Measurements from ENCODE around the gene ATAD5. TPM values are rescaled to one million over a fixed set of nuclear protein-coding genes. Genes with fewer than 3 reads are reported as not detected.
A peak's percentile ranks its signal among the peaks of the same experiment; 100 is the strongest.
"Not testable (repeated sequence)": the region's sequence is repeated elsewhere in the genome, so short reads cannot be mapped to it uniquely, and the experiment has no call there.

The ATAD5 gene
- 10 to 100 TPM; 20.1 to 23.3 (median 20.6) TPM for total RNA-seq

- DNase-seq (peak; percentile 80), ATAC-seq (peak; percentile 96 to 97)
- Mint-ChIP-seq H3K36me3 (ENCODE audit: insufficient read depth) (no peaks in the 10 kb centered on the region), H3K4me3 (peak within 1 kb of the TSS; percentile 96), H3K4me1 (ENCODE audit: low read depth) (peaks cover 26% of the 10 kb centered on the region), H3K27me3 (ENCODE audit: low read depth) (no peaks in the 10 kb centered on the region), H3K9me3 (no peaks in the 10 kb centered on the region)
Observed at GRCh38 chr17:30831663-30832437, at the start of gene ATAD5. Gene ATAD5 (plus strand): TSS chr17:30831966. CDS start chr17:30832348, 382 bp downstream.

- Mint-ChIP-seq H3K36me3 (ENCODE audit: insufficient read depth) (peaks cover 15% of the 10 kb centered on the region), H3K27me3 (ENCODE audit: low read depth) (no peaks in the 10 kb centered on the region), H3K4me3 (no peak overlapping the region), H3K9me3 (no peaks in the 10 kb centered on the region), H3K4me1 (ENCODE audit: low read depth) (peaks cover 14% of the 10 kb centered on the region)
- ATAC-seq (no peak), DNase-seq (no peak)
Observed at GRCh38 chr17:30782206-30782605, 49.6 kb upstream of the ATAD5 start.

GRCh38 chr17:30788918-30789317, 42.8 kb upstream of the ATAD5 start:
- no peak for ATAC-seq
- peaks cover 32% of the 10 kb centered on the region for H3K36me3 Mint-ChIP-seq (ENCODE audit: insufficient read depth)
- H3K27me3 Mint-ChIP-seq (ENCODE audit: low read depth) = no peaks in the 10 kb centered on the region

GRCh38 chr17:30790279-30790678, 41.5 kb upstream of the ATAD5 start:
- ATAC-seq (peak; percentile 69 to 80), DNase-seq (no peak)
- Mint-ChIP-seq H3K4me1 (ENCODE audit: low read depth) (peaks cover 16% of the 10 kb centered on the region), H3K27me3 (ENCODE audit: low read depth) (no peaks in the 10 kb centered on the region), H3K4me3 (no peak overlapping the region), H3K36me3 (ENCODE audit: insufficient read depth) (peaks cover 39% of the 10 kb centered on the region), H3K9me3 (no peaks in the 10 kb centered on the region)

More at GRCh38 chr17:30788918-30789317, 42.8 kb upstream of the ATAD5 start:
- Mint-ChIP-seq H3K9me3 (no peaks in the 10 kb centered on the region), H3K4me3 (no peak overlapping the region), H3K4me1 (ENCODE audit: low read depth) (peaks cover 13% of the 10 kb centered on the region)
- no peak for DNase-seq

DNA sequence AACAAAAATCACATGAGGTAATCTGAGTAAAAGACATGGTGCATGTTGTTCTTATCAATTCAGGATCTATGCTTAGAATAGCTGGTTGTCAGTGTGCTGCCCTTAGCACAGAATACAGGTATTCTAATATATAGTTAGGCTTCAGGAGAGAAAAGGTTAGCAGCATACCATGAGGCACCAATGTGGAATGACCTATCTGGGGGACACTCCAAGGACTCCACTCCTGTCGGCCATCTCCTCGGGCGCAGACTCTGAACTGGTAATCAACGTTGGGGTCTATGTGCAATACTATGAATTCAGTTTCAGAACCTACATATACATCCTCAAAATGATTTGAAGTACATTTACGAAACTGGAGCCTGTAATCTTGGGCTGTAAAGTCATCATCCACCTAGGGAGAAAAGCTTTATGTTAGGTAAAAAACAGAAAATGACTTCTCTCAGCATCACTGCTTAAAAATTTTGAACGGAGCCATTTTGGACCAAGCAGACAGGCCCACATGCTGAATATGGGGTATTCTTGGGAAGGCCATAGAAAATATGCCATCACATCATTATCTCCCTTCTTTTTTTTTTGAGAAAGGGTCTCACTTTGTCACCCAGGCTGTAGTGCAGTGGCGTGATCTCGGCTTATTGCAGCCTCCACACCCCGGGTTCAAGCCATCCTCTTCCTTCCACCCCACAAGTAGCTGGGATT, 38.3 kb upstream of the ATAD5 start:
- H3K4me3 Mint-ChIP-seq = no peak overlapping the region
- ATAC-seq (no peak), DNase-seq (no peak)
- H3K36me3 Mint-ChIP-seq (ENCODE audit: insufficient read depth) = peaks cover 47% of the 10 kb centered on the region
- H3K9me3 Mint-ChIP-seq = no peaks in the 10 kb centered on the region
- H3K27me3 Mint-ChIP-seq (ENCODE audit: low read depth) = no peaks in the 10 kb centered on the region
- H3K4me1 Mint-ChIP-seq (ENCODE audit: low read depth) = peaks cover 27% of the 10 kb centered on the region

DNA sequence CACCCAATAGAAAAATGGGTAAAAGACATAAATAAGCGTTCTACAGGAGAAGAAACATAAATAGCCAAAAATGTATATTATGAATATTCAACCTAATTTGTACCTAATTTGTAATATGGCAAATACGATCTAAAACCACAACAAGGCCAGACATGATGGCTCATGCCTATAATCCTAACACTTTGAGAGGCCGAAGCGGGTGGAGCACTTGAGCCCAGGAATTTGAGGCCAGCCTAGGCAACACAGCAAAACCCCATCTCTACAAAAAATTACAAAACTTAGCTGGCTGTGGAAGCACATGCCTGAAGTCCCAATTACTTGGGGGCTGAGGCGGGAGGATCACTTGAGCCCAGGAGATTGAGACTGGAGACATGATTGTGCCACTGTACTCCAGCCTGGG, 37.4 kb upstream of the ATAD5 start:
- H3K4me1 Mint-ChIP-seq (ENCODE audit: low read depth) = peaks cover 24% of the 10 kb centered on the region
- ATAC-seq = no peak
- H3K4me3 Mint-ChIP-seq = no peak overlapping the region
- no peaks in the 10 kb centered on the region for H3K9me3 Mint-ChIP-seq
- no peak for DNase-seq
- H3K27me3 Mint-ChIP-seq (ENCODE audit: low read depth) = no peaks in the 10 kb centered on the region
- peaks cover 40% of the 10 kb centered on the region for H3K36me3 Mint-ChIP-seq (ENCODE audit: insufficient read depth)

- DNase-seq = no peak
- peak; percentile 100 for ATAC-seq
- Mint-ChIP-seq H3K27me3 (ENCODE audit: low read depth) (no peaks in the 10 kb centered on the region), H3K9me3 (no peaks in the 10 kb centered on the region), H3K4me1 (ENCODE audit: low read depth) (peaks cover 15% of the 10 kb centered on the region), H3K36me3 (ENCODE audit: insufficient read depth) (peaks cover 41% of the 10 kb centered on the region), H3K4me3 (no peak overlapping the region)
Observed at GRCh38 chr17:30796016-30796415, 35.8 kb upstream of the ATAD5 start.

DNA sequence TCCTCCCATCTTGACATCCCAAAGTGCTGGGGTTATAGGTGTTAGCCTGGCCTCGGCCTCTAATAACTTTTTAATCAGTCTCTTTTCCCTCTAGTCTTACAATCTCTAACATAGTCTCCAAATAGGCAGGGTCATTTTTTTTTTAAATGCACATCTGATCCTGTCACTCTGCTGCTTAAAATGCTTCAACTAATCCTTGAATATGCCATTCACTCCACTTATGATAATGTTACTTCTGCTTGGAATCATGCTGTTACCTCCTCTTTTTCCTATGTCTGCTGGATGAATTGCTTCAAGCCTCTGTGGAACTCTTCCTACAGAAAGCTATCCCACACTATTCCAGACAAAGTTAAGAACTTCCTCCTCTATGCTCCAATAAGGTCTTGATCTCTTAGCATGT, 30.1 kb upstream of the ATAD5 start:
- peaks cover 23% of the 10 kb centered on the region for H3K4me1 Mint-ChIP-seq (ENCODE audit: low read depth)
- peaks cover 44% of the 10 kb centered on the region for H3K36me3 Mint-ChIP-seq (ENCODE audit: insufficient read depth)
- ATAC-seq = no peak

GRCh38 chr17:30805944-30806456, 25.8 kb upstream of the ATAD5 start:
- Mint-ChIP-seq H3K9me3 (no peaks in the 10 kb centered on the region), H3K36me3 (ENCODE audit: insufficient read depth) (peaks cover 28% of the 10 kb centered on the region), H3K27me3 (ENCODE audit: low read depth) (no peaks in the 10 kb centered on the region), H3K4me1 (ENCODE audit: low read depth) (peaks cover 53% of the 10 kb centered on the region), H3K4me3 (no peak overlapping the region)
- no peak for DNase-seq
- no peak for ATAC-seq

More for the DNA sequence above, 30.1 kb upstream of the ATAD5 start:
- DNase-seq = no peak
- Mint-ChIP-seq H3K4me3 (no peak overlapping the region), H3K27me3 (ENCODE audit: low read depth) (no peaks in the 10 kb centered on the region), H3K9me3 (no peaks in the 10 kb centered on the region)

DNA sequence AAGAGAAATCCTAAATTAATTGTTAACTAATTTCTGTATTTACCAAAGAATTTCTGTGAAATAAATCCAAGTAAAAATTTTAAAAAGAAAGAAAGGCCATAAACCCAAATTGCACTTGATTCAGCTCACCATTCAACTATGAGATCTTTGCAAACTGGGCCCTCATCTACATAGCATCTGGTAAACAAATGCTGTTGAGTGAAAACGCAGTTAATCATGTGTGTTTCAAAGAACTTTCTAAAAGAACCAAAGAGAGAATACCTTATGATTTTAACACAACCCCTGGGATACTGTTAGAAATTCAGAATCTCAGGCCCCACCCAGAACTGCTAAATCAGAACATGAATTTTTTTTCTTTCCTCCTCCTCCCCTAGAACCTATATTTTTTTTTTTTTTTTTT, 23.9 kb upstream of the ATAD5 start:
- H3K9me3 Mint-ChIP-seq = no peaks in the 10 kb centered on the region
- peak overlapping the region; percentile 45 for H3K4me3 Mint-ChIP-seq
- no peak for ATAC-seq
- H3K4me1 Mint-ChIP-seq (ENCODE audit: low read depth) = peaks cover 66% of the 10 kb centered on the region
- no peaks in the 10 kb centered on the region for H3K27me3 Mint-ChIP-seq (ENCODE audit: low read depth)
- H3K36me3 Mint-ChIP-seq (ENCODE audit: insufficient read depth) = peaks cover 21% of the 10 kb centered on the region
- no peak for DNase-seq

- Mint-ChIP-seq H3K27me3 (ENCODE audit: low read depth) (no peaks in the 10 kb centered on the region), H3K36me3 (ENCODE audit: insufficient read depth) (peaks cover 14% of the 10 kb centered on the region), H3K4me1 (ENCODE audit: low read depth) (peaks cover 74% of the 10 kb centered on the region), H3K4me3 (peak overlapping the region; percentile 74), H3K9me3 (no peaks in the 10 kb centered on the region)
- DNase-seq (peak; percentile 12), ATAC-seq (peak; percentile 51 to 67)
Observed at GRCh38 chr17:30808785-30809286, 22.9 kb upstream of the ATAD5 start.

DNA sequence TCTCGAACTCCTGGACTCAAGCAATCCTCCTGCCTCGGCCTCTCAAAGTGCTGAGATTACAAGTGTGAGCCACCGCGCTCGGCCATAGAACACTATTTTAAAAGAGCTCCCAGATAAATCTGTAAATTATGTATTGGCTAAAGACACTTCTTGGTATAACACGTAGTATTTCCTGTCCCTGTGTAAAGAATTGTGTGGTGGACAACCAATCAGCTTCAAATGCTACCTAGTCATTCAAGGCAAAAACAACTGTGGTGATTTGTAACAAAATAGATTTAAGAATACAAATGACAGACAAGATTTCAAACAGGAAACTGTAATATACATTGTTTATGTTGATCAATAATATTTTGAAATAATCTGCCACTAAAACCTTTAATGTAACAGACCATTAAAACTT, 21.9 kb upstream of the ATAD5 start:
- DNase-seq = no peak
- H3K4me1 Mint-ChIP-seq (ENCODE audit: low read depth) = peaks cover 68% of the 10 kb centered on the region
- ATAC-seq = no peak
- peak overlapping the region; percentile 74 for H3K4me3 Mint-ChIP-seq
- no peaks in the 10 kb centered on the region for H3K27me3 Mint-ChIP-seq (ENCODE audit: low read depth)
- H3K9me3 Mint-ChIP-seq = no peaks in the 10 kb centered on the region
- peaks cover 5% of the 10 kb centered on the region for H3K36me3 Mint-ChIP-seq (ENCODE audit: insufficient read depth)

DNA sequence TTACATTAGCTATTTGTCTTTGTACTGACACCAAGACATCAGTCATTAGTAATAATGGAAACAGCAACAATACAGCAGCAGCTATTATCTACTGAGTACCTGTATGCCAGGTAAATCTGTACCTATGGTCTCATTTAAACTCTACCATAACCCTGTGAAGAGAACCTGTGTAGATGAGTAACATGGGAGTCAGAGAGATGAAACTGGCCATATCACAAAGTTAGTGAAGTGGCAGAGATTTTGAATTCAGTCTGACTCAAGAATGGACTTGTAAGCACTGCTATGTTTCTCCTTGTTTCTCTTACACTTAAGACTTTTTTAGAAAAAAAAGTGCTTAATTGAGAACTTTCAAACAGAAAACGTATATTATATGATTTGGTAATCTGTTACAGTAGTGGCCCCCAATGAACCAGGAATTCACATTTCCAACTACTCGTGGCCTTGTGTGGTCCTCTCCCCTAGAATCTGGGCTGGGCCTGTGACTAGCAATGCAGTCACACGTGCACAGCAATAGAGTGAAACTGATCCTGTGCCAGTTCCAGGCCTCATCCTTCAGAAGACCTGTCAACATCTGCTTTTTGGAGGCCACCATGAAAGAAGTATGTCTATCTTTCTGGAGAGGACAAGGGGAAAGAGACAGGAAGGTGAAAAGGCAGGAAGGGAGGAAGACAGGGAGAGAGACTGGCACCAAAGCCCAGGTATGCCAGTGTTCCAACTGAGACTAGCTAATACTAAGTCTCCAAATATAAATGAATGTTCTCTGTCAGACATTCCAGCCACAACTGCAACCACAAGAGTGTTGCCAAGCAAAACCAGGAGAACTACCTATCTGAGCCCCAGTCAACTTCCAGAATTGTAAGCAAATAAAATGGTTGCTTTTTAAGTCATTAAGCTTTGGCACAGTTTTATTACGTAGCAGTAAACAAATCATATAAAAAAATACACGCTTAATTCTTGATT, 19.3 kb upstream of the ATAD5 start:
- peak overlapping the region; percentile 14 for H3K4me3 Mint-ChIP-seq
- no peak for DNase-seq
- no peaks in the 10 kb centered on the region for H3K9me3 Mint-ChIP-seq
- peak; percentile 75 to 79 for ATAC-seq
- H3K27me3 Mint-ChIP-seq (ENCODE audit: low read depth) = no peaks in the 10 kb centered on the region
- peaks cover 5% of the 10 kb centered on the region for H3K36me3 Mint-ChIP-seq (ENCODE audit: insufficient read depth)
- H3K4me1 Mint-ChIP-seq (ENCODE audit: low read depth) = peaks cover 63% of the 10 kb centered on the region

DNA sequence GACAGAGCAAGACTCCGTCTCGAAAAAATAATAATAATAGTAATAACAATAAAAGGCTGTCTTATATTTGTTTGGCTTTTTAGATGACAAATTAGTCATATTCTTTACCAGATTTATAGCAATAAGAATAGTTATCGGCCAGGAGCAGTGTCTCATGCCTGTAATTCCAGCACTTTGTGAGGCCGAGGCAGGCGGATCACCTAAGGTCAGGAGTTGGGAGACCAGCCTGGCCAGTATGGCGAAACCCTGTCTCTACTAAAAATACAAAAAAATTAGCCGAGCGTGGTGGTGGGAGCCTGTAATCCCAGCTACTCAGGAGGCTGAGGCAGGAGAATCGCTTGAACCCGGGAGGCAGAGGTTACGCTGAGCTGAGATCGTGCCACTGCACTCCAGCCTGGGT, 17.5 kb upstream of the ATAD5 start:
- H3K4me1 Mint-ChIP-seq (ENCODE audit: low read depth) = peaks cover 59% of the 10 kb centered on the region
- H3K36me3 Mint-ChIP-seq (ENCODE audit: insufficient read depth) = peaks cover 11% of the 10 kb centered on the region
- H3K4me3 Mint-ChIP-seq; ATAC-seq; H3K27me3 Mint-ChIP-seq (ENCODE audit: low read depth); DNase-seq; H3K9me3 Mint-ChIP-seq: not testable (repeated sequence)

Data from activated T-cell treated with anti-CD3 and anti-CD28 coated beads, Interleukin-2, amount 50 U/mL, for 4 hours (primary cell).